ENCODE data around the gene OR6C70.

DNA sequence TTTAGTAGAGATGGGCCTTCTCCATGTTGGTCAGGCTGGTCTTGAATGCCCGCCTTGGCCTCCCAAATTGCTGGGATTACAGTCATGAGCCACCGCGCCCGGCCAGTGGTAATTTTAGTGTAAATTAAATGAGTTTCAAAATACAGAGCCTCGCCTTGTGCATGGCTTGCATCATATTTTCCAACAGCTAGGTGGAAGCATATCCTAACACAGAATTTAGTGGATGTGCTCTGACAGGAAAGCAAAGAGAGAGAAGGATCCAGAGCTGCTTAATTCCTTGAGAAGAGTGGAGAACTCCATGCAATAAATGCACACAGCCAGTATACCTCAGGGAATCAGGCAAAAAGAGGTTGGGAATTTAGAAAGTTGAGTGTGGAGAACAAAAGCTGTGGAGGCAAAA is 23.6 kb downstream of the OR6C70 start:
- TF ChIP-seq, protein P1, sequence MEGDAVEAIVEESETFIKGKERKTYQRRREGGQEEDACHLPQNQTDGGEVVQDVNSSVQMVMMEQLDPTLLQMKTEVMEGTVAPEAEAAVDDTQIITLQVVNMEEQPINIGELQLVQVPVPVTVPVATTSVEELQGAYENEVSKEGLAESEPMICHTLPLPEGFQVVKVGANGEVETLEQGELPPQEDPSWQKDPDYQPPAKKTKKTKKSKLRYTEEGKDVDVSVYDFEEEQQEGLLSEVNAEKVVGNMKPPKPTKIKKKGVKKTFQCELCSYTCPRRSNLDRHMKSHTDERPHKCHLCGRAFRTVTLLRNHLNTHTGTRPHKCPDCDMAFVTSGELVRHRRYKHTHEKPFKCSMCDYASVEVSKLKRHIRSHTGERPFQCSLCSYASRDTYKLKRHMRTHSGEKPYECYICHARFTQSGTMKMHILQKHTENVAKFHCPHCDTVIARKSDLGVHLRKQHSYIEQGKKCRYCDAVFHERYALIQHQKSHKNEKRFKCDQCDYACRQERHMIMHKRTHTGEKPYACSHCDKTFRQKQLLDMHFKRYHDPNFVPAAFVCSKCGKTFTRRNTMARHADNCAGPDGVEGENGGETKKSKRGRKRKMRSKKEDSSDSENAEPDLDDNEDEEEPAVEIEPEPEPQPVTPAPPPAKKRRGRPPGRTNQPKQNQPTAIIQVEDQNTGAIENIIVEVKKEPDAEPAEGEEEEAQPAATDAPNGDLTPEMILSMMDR (IDR thresholded peaks at IDR 0.05): no peak
- no peak for TF ChIP-seq POLR2A (IDR thresholded peaks at IDR 0.05)
